Measurements from ENCODE around the gene TMCO6. TPM values are rescaled to one million over a fixed set of nuclear protein-coding genes. Genes with fewer than 3 reads are reported as not detected.

The TMCO6 gene
- total RNA-seq, 5 donors from 2014 or later (not counting 1 experiment from before 2014, with no cell fraction given), result 24.9 to 56.8 (median 52.2) TPM

DNA sequence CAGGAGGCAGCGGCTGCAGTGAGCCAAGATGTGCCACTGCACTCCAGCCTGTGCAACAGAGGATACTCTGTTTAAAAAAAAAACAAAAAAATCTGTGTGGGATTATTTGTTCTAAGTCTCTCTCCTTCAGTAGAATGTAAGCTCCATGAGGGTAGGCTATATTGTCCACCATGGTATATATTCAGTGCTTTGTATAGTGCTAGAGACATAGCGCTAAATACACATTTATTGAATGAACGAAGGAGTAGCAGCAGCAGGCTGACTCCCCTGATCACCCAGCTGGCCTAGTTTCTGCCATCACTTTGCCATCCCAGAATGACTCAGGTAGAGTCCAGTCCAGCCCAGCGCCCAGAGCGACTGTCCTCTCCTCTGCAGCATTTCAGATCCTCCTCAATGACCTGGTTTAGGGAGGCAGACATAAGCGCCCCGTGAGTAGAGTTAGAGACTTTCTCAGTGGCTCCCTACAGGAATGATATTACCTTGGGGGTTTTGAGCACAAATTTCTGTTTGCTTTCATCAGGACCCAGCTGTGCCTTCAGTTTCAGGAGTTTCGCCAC, 51.2 kb downstream of the TMCO6 start:
- peaks cover 7 to 37% of the 10 kb centered on the region in 2 donors for H3K36me3 ChIP-seq (ENCODE audit: control insufficient read depth in 2 of 2, extremely low read depth in 1 of 2, insufficient read depth in 1 of 2, low read length in 1 of 2)
- no peaks in the 10 kb centered on the region for H3K27me3 ChIP-seq (replicated peaks in 1 of 2; ENCODE audit: control insufficient read depth in 2 of 2, extremely low read depth in 1 of 2, insufficient read depth in 2 of 2, low read length in 1 of 2)
- H3K9me3 ChIP-seq, result no peaks in the 10 kb centered on the region
- DNase-seq (no peak), ATAC-seq (replicated peaks in 1 of 4) (no peak)
- H3K36me3 Mint-ChIP-seq, result peaks cover 29% of the 10 kb centered on the region
- H3K4me1 ChIP-seq (ENCODE audit: control insufficient read depth in 1 of 2, extremely low read depth in 1 of 2, insufficient read depth in 2 of 2, low read length in 2 of 2), result peaks cover 17 to 24% of the 10 kb centered on the region in 2 experiments
- H3K4me1 Mint-ChIP-seq, result peaks cover 47 to 50% (median 50%) of the 10 kb centered on the region in 3 donors
- H3K27ac Mint-ChIP-seq, result peak overlapping the region; percentile 99
- peak overlapping the region; percentile 75 for H3K27ac ChIP-seq (ENCODE audit: low read length)
- peak overlapping the region; percentile 85 to 95 for H3K4me3 ChIP-seq (ENCODE audit: control insufficient read depth in 1 of 2, extremely low read depth in 1 of 2, low read length in 1 of 2)
- no peaks in the 10 kb centered on the region for H3K27me3 Mint-ChIP-seq
- POLR2A ChIA-PET, result interaction anchor here (0.6 to 1.5 kb wide), 5 partner anchors 10 to 133 kb away, joined by 3 to 6 read pairs (median 3); partner anchors contain the start of genes ZMAT2 (in 2 of the 2), IK (in 1 of the 2), NDUFA2 (in 1 of the 2) and SRA1 (in 1 of the 2)
- no peaks in the 10 kb centered on the region for H3K9me3 Mint-ChIP-seq
- peak overlapping the region; percentile 99 to 100 (median 99) for H3K4me3 Mint-ChIP-seq
- 63% methylated on average over 3 of the region's 8 CpGs for WGBS (ENCODE audit: insufficient coverage)
- CTCF ChIA-PET, result interaction anchor here in 1 of 2 donors (0.6 to 1.8 kb wide), 4 partner anchors 10 to 221 kb away, joined by 3 to 13 read pairs (median 6); partner anchors contain the start of genes IK, NDUFA2 and ZMAT2

DNA sequence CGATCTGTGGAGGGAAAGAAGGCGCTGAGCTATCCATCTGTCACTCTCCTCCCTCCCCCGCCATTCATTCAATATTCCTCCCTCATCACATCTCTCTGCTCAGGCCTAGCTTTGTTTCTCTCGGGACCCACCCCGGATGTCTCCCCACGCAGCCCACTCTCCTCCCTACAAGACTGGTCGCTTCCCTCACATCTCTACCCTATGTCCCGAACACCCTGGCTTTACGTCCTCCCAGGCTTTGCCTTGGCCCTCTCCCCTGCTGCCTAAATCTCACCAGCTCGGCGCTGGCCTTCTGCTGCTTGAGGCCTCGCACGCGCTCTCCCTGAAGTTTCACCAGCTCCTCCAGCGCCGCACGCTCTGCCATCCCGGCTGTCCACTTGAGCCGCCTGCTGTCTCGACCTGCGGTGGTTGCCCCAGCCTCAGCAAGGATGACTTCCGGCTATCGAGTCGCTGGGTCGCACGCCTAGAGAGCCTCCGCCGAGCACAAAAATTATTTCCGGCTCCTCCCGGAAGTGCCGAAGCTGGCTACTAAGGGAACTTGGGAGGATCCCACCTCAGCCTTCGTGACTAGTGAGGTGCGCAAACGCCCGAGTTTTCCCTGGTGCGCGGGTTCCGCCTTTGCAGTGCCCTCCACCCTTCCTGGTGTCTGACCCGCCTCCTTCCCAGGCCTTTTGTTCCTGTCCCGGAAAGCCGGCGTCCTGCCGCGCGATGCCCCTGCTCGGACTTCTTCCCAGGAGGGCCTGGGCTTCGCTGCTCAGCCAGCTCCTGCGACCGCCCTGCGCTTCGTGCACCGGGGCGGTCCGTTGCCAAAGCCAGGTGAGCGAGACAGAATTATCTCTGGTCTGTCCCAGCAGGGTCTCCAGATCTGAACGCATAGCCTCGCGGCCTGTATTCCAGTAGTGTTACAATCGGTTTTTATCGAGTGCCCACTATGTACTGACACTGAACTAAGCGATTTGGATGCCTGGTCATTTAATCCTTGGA, 52.0 kb downstream of the TMCO6 start, which contains the start of the genes HARS1 and HARS2:
Gene HARS1 (minus strand): TSS at position 430 of the 984 bp plus-strand sequence. CDS start 66 bp downstream, at position 364.
Gene HARS2 (plus strand): TSS at position 515 of the 984 bp plus-strand sequence. CDS start 194 bp downstream, at position 709.
- POLR2A ChIA-PET, result interaction anchor here (0.6 to 1.5 kb wide), 7 partner anchors 9 to 901 kb away, joined by 3 to 6 read pairs (median 3); partner anchors contain the start of genes ZMAT2 (in 2 of the 2), ANKHD1 (in 1 of the 2), IK (in 1 of the 2) and NDUFA2 (in 1 of the 2)
- peaks cover 47 to 50% (median 50%) of the 10 kb centered on the region in 3 donors for H3K4me1 Mint-ChIP-seq
- peak within 1 kb of the TSS; percentile 85 to 95 for H3K4me3 ChIP-seq (ENCODE audit: control insufficient read depth in 1 of 2, extremely low read depth in 1 of 2, low read length in 1 of 2)

DNA sequence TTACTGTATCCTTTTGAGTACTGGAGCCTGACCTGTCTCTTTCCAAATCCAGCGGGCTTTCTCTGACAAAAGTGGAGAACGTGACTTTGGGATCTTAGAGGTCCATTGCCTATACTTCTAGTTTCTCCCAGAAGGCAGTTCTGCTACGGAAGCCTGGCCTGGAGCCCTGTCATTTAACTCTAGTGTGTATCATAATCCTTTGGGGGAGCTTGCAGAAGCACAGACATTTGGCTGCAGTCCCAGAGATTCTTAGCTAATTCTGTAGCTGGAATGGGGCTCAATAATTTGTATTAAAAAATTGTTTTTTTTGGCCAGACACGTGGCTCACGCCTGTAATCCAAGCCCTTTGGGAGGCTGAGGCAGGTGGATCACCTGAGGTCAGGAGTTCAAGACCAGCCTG, 55.0 kb downstream of the TMCO6 start:
- Mint-ChIP-seq H3K27me3 (no peaks in the 10 kb centered on the region), H3K4me3 (no peak overlapping the region), H3K4me1 (peaks cover 34 to 45% (median 36%) of the 10 kb centered on the region in 3 donors), H3K9me3 (no peaks in the 10 kb centered on the region), H3K36me3 (peaks cover 50% of the 10 kb centered on the region), H3K27ac (no peak overlapping the region)
- Histone ChIP-seq H3K36me3 (ENCODE audit: control insufficient read depth in 2 of 2, extremely low read depth in 1 of 2, insufficient read depth in 1 of 2, low read length in 1 of 2) (peaks cover 18 to 59% of the 10 kb centered on the region in 2 donors), H3K27ac (ENCODE audit: low read length) (no peak overlapping the region), H3K9me3 (no peaks in the 10 kb centered on the region), H3K4me3 (ENCODE audit: control insufficient read depth in 1 of 2, extremely low read depth in 1 of 2, low read length in 1 of 2) (no peak overlapping the region), H3K4me1 (ENCODE audit: control insufficient read depth in 1 of 2, extremely low read depth in 1 of 2, insufficient read depth in 2 of 2, low read length in 2 of 2) (peaks cover 17 to 21% of the 10 kb centered on the region in 2 experiments), H3K27me3 (replicated peaks in 1 of 2; ENCODE audit: control insufficient read depth in 2 of 2, extremely low read depth in 1 of 2, insufficient read depth in 2 of 2, low read length in 1 of 2) (no peaks in the 10 kb centered on the region)
- DNase-seq, result no peak
- CTCF ChIA-PET, result no interaction called here
- 95% methylated on average over 4 of the region's 5 CpGs for WGBS (ENCODE audit: insufficient coverage)
- POLR2A ChIA-PET, result interaction anchor here (0.5 to 0.8 kb wide), 4 partner anchors 9 to 392 kb away, joined by 3 to 5 read pairs (median 3); no protein-coding TSS in a partner anchor
- no peak for ATAC-seq (replicated peaks in 1 of 4)

More for the DNA sequence above, 52.0 kb downstream of the TMCO6 start, which contains the start of the genes HARS1 and HARS2:
- Mint-ChIP-seq H3K27ac (peak within 1 kb of the TSS; percentile 99), H3K4me3 (peak within 1 kb of the TSS; percentile 99 to 100 (median 99)), H3K27me3 (no peaks in the 10 kb centered on the region), H3K36me3 (peaks cover 35% of the 10 kb centered on the region), H3K9me3 (no peaks in the 10 kb centered on the region)
- no peaks in the 10 kb centered on the region for H3K9me3 ChIP-seq
- ATAC-seq (replicated peaks in 1 of 4) (peak; percentile 95 to 96 (median 96)), DNase-seq (peak; percentile 59 to 88 (median 75))
- peak within 1 kb of the TSS; percentile 75 for H3K27ac ChIP-seq (ENCODE audit: low read length)
- WGBS (ENCODE audit: insufficient coverage), result under 1% methylated on average over 60 of the region's 61 CpGs
- H3K36me3 ChIP-seq (ENCODE audit: control insufficient read depth in 2 of 2, extremely low read depth in 1 of 2, insufficient read depth in 1 of 2, low read length in 1 of 2), result peaks cover 7 to 45% of the 10 kb centered on the region in 2 donors
- peaks cover 17 to 24% of the 10 kb centered on the region in 2 experiments for H3K4me1 ChIP-seq (ENCODE audit: control insufficient read depth in 1 of 2, extremely low read depth in 1 of 2, insufficient read depth in 2 of 2, low read length in 2 of 2)
- CTCF ChIA-PET, result interaction anchor here in 1 of 2 donors (0.6 to 1.8 kb wide), 4 partner anchors 9 to 222 kb away, joined by 3 to 13 read pairs (median 6); partner anchors contain the start of genes IK, NDUFA2 and ZMAT2
- no peaks in the 10 kb centered on the region for H3K27me3 ChIP-seq (replicated peaks in 1 of 2; ENCODE audit: control insufficient read depth in 2 of 2, extremely low read depth in 1 of 2, insufficient read depth in 2 of 2, low read length in 1 of 2)

Other genes starting within 250 kb of the TMCO6 start
- 100 to 1,000 TPM; 184 to 220 (median 203) TPM for gene ANKHD1, start 237.6 kb upstream of the TMCO6 start, total RNA-seq
- gene EIF4EBP3, start 91.8 kb upstream of the TMCO6 start, total RNA-seq, result 10 to 100 TPM; 10.6 to 23.6 (median 20.4) TPM
- gene SRA1, start 82.0 kb upstream of the TMCO6 start, total RNA-seq, result 10 to 100 TPM; 26.8 to 30.5 (median 28.4) TPM
- gene APBB3, start 74.9 kb upstream of the TMCO6 start, total RNA-seq, result 10 to 100 TPM; 53.9 to 70.5 (median 64.1) TPM
- 10 to 100 TPM; 47.7 to 75.2 (median 72.4) TPM for gene SLC35A4, start 74.6 kb upstream of the TMCO6 start, total RNA-seq
- 1 to 10 TPM in 4 of 5 donors, under 1 TPM in 1; 0.70 to 1.8 (median 1.3) TPM for gene CD14, start 6.3 kb upstream of the TMCO6 start, total RNA-seq
- 10 to 100 TPM; 36.6 to 48.8 (median 45.4) TPM for gene NDUFA2, start 8.2 kb downstream of the TMCO6 start, total RNA-seq
- 100 to 1,000 TPM; 139 to 166 (median 152) TPM for gene IK, start 8.4 kb downstream of the TMCO6 start, total RNA-seq
- gene WDR55, start 25.5 kb downstream of the TMCO6 start, total RNA-seq, result 10 to 100 TPM; 36.6 to 50.9 (median 42.9) TPM
- 1 to 10 TPM; 3.0 to 6.4 (median 5.5) TPM for gene DND1, start 34.1 kb downstream of the TMCO6 start, total RNA-seq
- 10 to 100 TPM; 55.8 to 71.1 (median 70.0) TPM for gene HARS1, start 51.9 kb downstream of the TMCO6 start, total RNA-seq
- 10 to 100 TPM; 30.7 to 58.5 (median 52.7) TPM for gene HARS2, start 52.0 kb downstream of the TMCO6 start, total RNA-seq
- gene ZMAT2, start 61.0 kb downstream of the TMCO6 start, total RNA-seq, result 10 to 100 TPM; 39.9 to 59.5 (median 58.0) TPM
- gene PCDHA1, start 146.7 kb downstream of the TMCO6 start, total RNA-seq, result not detected
- gene PCDHA2, start 155.4 kb downstream of the TMCO6 start, total RNA-seq, result not detected
- not detected for gene PCDHA3, start 161.6 kb downstream of the TMCO6 start, total RNA-seq
- not detected for gene PCDHA4, start 167.6 kb downstream of the TMCO6 start, total RNA-seq
- not detected for gene PCDHA5, start 182.2 kb downstream of the TMCO6 start, total RNA-seq
- gene PCDHA6, start 188.5 kb downstream of the TMCO6 start, total RNA-seq, result not detected
- not detected for gene PCDHA7, start 194.8 kb downstream of the TMCO6 start, total RNA-seq
- gene PCDHA8, start 201.7 kb downstream of the TMCO6 start, total RNA-seq, result not detected
- gene PCDHA9, start 208.9 kb downstream of the TMCO6 start, total RNA-seq, result not detected
- gene PCDHA10, start 216.4 kb downstream of the TMCO6 start, total RNA-seq, result under 1 TPM in 1 of 5 donors, not detected in 4; 0.07 TPM
- gene PCDHA11, start 229.5 kb downstream of the TMCO6 start, total RNA-seq, result not detected
- not detected for gene PCDHA12, start 235.9 kb downstream of the TMCO6 start, total RNA-seq
- gene PCDHA13, start 242.7 kb downstream of the TMCO6 start, total RNA-seq, result not detected